VCaP (cell line): Measurements from ENCODE around the gene SLC15A4.

Source experiments
- H3K27ac ChIP-seq: fragments of 450-650 bp; 2 replicates; pipeline ENCODE4 v1.5.1; 2017
- TF ChIP-seq, protein P1 (sequence below): fragments of 450-650 bp; conservative IDR thresholded peaks from 2 replicates; pipeline ENCODE4 v1.5.1; 2017; ENCODE audit warnings: mild to moderate bottlenecking, moderate library complexity

The SLC15A4 gene

DNA sequence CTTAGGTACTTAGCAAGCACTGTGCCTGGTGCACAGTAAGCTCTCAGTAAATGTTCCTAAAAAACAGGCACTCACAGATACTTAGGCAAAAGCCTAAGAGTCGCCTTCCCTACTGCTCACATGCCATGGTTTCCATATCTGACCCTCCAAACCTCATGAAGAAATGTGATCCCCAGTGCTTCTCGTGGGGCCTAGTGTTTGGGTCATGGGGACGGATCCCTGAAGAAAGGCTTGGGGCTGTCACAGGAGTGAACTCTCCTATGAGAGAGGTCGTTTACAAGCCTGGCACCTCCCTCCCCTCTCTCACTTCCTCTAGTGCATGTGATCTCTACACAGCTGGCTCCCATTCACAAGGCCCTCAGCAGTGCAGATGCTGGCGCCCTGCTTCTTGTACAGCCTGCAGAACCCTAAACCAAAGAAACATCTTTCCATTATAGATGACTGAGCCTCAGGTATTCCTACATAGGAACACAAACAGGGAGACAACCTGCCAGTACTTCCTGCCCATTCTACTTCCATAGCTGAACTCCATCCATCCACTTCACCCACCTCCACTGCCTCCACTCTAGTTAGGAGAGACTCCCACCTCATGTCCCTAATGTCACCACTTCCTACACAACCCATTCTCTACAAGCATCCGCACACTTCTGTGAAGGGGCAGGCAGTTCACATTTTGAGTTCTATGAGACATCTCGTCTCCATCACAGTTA is 2.9 kb downstream of the SLC15A4 start:
- TF ChIP-seq, protein P1, sequence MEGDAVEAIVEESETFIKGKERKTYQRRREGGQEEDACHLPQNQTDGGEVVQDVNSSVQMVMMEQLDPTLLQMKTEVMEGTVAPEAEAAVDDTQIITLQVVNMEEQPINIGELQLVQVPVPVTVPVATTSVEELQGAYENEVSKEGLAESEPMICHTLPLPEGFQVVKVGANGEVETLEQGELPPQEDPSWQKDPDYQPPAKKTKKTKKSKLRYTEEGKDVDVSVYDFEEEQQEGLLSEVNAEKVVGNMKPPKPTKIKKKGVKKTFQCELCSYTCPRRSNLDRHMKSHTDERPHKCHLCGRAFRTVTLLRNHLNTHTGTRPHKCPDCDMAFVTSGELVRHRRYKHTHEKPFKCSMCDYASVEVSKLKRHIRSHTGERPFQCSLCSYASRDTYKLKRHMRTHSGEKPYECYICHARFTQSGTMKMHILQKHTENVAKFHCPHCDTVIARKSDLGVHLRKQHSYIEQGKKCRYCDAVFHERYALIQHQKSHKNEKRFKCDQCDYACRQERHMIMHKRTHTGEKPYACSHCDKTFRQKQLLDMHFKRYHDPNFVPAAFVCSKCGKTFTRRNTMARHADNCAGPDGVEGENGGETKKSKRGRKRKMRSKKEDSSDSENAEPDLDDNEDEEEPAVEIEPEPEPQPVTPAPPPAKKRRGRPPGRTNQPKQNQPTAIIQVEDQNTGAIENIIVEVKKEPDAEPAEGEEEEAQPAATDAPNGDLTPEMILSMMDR, result no peak
- no peak overlapping the region for H3K27ac ChIP-seq

DNA sequence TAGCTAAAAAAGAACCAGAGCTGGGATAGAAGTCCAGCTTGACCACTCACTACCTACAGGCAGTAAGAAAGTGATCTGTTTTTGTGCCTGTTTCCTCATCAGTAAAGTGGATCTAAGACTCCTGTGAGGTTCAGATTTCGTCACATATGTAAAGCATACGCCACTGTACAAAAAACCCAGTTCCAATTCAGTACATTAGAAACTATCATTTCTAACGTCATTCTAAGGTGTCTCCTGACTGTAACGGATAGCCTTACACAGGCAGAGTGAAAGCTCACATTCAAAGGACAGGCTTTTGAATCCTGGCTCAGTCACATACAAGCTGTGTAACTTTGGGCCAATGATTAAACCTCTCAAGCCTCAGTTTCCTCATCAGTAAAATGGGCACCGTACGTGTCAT is 3.5 kb downstream of the SLC15A4 start:
- TF ChIP-seq, protein P1, result no peak
- H3K27ac ChIP-seq, result no peak overlapping the region

DNA sequence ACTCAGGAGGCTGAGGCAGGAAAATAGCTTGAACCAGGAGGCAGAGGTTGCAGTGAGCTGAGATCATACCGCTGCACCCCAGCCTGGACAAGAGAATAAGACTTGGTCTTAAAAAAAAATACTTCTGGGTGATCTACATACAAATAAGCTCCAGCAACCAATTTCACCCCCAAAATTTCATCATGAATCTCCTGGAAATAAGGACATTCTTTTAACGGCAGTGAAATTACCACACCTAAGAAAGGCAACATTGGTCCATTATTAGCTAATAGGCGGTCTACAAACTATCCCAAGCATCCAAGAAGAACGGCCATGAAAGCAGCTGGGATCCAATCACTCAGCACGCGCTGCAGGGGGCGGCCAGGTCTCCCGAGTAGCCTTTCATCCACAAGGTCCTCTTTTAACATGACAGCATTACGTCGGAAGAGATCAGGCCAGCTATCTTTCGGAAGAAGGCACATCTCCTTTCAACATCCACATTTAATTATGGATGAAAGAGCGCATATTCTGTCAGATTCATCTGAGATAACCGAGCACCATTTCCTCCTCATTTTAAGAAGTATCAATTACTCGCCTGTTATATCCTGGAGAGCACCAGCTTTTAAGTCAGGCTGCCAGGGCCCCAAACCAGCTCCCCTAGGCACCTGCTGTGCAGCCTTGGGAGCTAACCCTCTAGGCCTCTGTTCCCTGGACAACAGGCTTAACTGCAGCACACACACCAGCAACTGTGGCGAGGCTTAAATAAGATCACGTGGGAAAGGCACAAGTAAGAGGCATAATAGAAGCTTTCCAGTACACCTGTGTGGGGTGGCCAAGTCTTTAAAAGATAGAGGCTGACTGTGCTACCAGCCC is 4.2 kb downstream of the SLC15A4 start:
- TF ChIP-seq, protein P1, result no peak
- H3K27ac ChIP-seq, result no peak overlapping the region

DNA sequence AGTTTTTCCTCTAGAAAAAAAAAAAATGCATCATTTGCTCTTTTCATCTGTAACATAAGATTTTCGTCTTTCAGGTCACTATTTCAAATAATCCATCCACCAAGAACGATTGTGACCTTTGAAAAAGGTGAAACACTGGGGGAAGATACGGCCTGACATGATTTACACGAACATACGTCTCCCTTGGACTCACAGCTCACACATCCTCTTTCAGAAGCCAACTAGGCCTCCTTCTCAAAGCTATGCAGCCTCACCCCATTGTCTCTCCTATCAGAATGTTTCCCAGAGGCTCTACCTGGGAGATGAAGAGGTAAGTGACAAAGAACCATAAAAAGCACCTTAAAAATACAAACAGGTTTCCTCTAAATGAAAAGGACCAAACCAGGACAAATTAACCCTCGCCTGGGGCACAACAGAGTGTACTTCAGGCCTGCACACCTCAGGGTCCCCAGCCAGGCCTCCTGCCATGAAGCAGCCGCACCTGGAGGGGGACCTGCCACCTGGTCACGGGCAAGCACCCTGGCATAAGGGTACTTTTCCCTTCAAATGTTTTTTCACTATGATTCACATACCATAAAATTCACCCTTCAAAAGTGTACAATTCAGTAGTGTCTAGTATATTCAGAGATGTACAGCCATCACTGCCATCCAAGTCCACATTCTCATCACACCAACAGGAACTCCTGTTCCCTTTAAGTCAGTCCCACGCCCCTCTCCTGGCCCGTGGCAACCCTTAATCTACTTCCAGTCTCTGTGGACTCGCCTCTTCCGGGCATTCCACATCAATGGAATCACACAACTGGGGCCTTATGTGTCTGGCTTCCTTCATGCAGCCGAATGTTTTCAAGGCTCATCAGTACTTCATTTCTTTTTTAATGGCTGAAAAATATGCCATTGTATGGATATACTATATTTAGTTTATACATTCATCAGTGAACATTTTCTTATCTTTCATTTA is 5.4 kb downstream of the SLC15A4 start:
- H3K27ac ChIP-seq, result no peak overlapping the region
- TF ChIP-seq, protein P1, result no peak

DNA sequence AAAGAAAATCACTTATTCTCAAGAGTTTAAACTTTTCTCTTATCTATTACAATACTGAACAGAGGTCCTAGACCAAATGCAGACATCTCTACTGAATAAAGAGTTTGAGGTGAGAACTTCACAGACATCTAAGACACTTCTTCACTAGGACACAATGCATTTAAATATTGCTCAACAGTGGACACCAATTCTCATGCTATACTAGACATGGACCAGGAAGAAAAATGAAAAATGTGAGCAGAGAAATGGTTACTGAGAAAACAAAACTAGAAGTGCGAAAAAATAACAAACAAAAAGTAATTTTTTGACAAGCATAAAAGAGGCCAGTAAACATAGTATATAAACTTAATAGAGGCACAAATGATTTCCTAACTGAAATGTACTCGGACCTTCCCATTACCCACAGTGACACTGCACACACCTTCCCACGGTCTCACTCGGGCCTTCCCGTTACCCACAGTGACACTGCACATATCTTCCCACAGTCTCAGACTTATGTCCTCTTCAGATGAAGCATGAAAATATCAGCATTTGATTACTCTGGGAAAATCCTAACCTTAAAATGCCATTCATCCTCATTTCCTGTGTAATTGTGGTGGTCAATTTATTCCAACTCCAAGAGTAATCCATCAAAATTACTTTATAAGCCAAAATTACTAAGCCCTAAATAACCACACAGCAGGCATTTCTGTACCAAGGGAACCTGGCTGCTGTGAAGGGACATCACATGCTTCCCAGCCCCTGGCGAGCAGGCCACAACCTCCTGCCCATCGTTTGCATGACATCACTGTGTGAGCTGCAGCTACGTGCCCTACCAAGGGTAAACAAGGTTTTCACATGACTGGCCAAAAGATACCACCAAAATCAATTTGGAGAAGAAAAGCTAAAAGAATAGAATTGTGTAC is 6.4 kb downstream of the SLC15A4 start:
- H3K27ac ChIP-seq, result no peak overlapping the region

DNA sequence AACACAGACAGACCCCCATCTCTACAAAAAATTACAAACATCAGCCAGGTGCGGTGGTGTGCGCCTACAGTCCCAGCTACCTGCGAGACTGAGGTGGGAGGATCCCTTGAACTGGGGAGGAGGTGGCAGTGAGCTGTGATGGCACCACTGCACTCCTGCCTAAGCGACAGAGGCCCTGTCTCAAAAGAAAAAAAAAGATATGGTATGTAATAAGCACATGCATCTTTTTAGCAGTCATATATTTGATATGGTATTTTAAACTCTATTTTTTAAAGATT is 7.2 kb downstream of the SLC15A4 start:
- no peak overlapping the region for H3K27ac ChIP-seq
- TF ChIP-seq, protein P1, result no peak

More for the DNA sequence above, 6.4 kb downstream of the SLC15A4 start:
- TF ChIP-seq, protein P1, result no peak
